ENCODE results near the gene HMGB4.

HMGB4 gene

DNA sequence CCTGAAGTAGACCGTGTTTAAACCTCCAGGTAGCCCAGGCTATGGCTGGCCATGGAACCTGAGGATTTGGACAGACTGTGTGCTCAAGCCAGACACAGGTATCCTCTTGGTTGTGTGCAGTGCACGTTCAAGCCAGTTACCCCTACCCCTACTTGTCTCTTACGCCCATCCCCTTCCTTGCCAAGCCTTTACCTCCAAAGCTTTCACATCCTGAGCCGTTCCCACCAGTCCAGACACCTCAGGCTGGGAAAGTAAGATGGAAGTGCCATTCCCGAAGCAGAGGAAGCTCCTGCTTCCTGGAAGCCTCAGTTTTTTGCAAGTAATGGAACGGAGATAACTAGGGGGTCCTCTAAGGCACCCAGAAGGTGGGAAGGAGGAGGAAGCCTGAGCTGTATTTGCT, 41.5 kb upstream of the HMGB4 start:
- no peak overlapping the region for H2AFZ ChIP-seq (ENCODE audit: low read length)
- no peak overlapping the region for H3K14ac ChIP-seq (ENCODE audit: low read length)
- no peaks in the 10 kb centered on the region for H3K36me3 ChIP-seq (replicated peaks in 1 of 2; ENCODE audit: control insufficient read depth in 2 of 2, insufficient read depth in 2 of 2, low read length in 2 of 2)
- peaks cover 0 to 9% (median 0%) of the 10 kb centered on the region in 3 experiments for H3K27me3 ChIP-seq (ENCODE audit: control insufficient read depth in 3 of 3, insufficient read depth in 3 of 3, low read depth in 1 of 3, low read length in 3 of 3)
- H3K4me2 ChIP-seq (ENCODE audit: insufficient read depth, low read length, poor library complexity, severe bottlenecking), result no peak overlapping the region
- H2BK5ac ChIP-seq (ENCODE audit: low read length), result no peak overlapping the region
- no peak overlapping the region for H2BK12ac ChIP-seq (ENCODE audit: low read length)
- H3K9me3 ChIP-seq (replicated peaks in 1 of 2; ENCODE audit: control insufficient read depth in 2 of 2, insufficient read depth in 1 of 2, low read depth in 1 of 2, low read length in 2 of 2), result no peaks in the 10 kb centered on the region
- H2BK120ac ChIP-seq (ENCODE audit: low read depth, low read length), result no peak overlapping the region
- H3K18ac ChIP-seq (ENCODE audit: low read length), result no peak overlapping the region
- no peak overlapping the region for H3K27ac ChIP-seq (replicated peaks; ENCODE audit: low read length)
- H3K79me1 ChIP-seq (ENCODE audit: low read depth, low read length), result no peaks in the 10 kb centered on the region
- H4K8ac ChIP-seq (ENCODE audit: low read depth, low read length), result no peak overlapping the region
- H2AK5ac ChIP-seq (ENCODE audit: low read depth, low read length), result no peak overlapping the region
- H3K9ac ChIP-seq (ENCODE audit: low read depth, low read length, poor library complexity), result no peak overlapping the region
- H3K4ac ChIP-seq (ENCODE audit: low read length), result no peak overlapping the region
- H3K4me1 ChIP-seq (ENCODE audit: control insufficient read depth in 2 of 2, insufficient read depth in 1 of 2, low read depth in 1 of 2, low read length in 2 of 2), result no peaks in the 10 kb centered on the region
- DNase-seq (ENCODE audit: low spot score), result no peak
- no peak overlapping the region for H4K91ac ChIP-seq (ENCODE audit: low read depth, low read length, poor library complexity)
- no peak overlapping the region for H2BK15ac ChIP-seq (ENCODE audit: low read length)
- no CpG with 5 or more reads among the region's 6 CpGs for WGBS, 2 donors (ENCODE audit: extremely low coverage in 2 of 2, insufficient read length in 2 of 2, insufficient replicate concordance in 1 of 2)
- H3K4me3 ChIP-seq (ENCODE audit: low read length in 2 of 2), result no peak overlapping the region
- no peak overlapping the region for H3K23ac ChIP-seq (ENCODE audit: low read depth, low read length, poor library complexity)

DNA sequence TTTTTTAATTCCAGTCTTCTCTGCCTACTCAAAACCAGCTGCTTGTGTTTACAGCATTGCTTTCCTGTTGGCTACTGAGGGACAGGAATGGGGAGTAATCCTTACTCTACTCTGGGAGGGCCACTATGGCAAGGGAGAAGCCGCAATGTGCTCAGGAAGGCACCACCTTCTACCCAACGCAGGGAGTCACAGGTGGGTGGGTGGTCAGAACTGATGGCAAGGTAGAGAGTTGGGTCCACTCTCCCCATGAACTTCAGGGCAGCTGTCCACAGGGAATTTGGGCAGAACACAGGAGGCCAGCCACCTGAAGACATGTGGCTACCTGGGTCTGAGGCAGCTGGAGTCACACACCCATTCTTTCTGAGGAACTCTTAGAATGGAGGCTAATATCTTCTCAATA, 40.5 kb upstream of the HMGB4 start:
- H3K27me3 ChIP-seq (ENCODE audit: control insufficient read depth in 3 of 3, insufficient read depth in 3 of 3, low read depth in 1 of 3, low read length in 3 of 3), result peaks cover 0 to 9% (median 0%) of the 10 kb centered on the region in 3 experiments
- H3K18ac ChIP-seq (ENCODE audit: low read length), result no peak overlapping the region
- no peak overlapping the region for H2BK12ac ChIP-seq (ENCODE audit: low read length)
- peaks cover 0 to 2% of the 10 kb centered on the region in 2 donors for H3K9me3 ChIP-seq (replicated peaks in 1 of 2; ENCODE audit: control insufficient read depth in 2 of 2, insufficient read depth in 1 of 2, low read depth in 1 of 2, low read length in 2 of 2)
- H3K27ac ChIP-seq (replicated peaks; ENCODE audit: low read length), result no peak overlapping the region
- no peak overlapping the region for H3K9ac ChIP-seq (ENCODE audit: low read depth, low read length, poor library complexity)
- H3K79me1 ChIP-seq (ENCODE audit: low read depth, low read length), result no peaks in the 10 kb centered on the region
- H4K8ac ChIP-seq (ENCODE audit: low read depth, low read length), result no peak overlapping the region
- no peak overlapping the region for H2AFZ ChIP-seq (ENCODE audit: low read length)
- no peak overlapping the region for H3K14ac ChIP-seq (ENCODE audit: low read length)
- no peak overlapping the region for H4K91ac ChIP-seq (ENCODE audit: low read depth, low read length, poor library complexity)
- no peak overlapping the region for H2BK120ac ChIP-seq (ENCODE audit: low read depth, low read length)
- no peak overlapping the region for H2BK15ac ChIP-seq (ENCODE audit: low read length)
- no peaks in the 10 kb centered on the region for H3K4me1 ChIP-seq (ENCODE audit: control insufficient read depth in 2 of 2, insufficient read depth in 1 of 2, low read depth in 1 of 2, low read length in 2 of 2)
- no peaks in the 10 kb centered on the region for H3K36me3 ChIP-seq (replicated peaks in 1 of 2; ENCODE audit: control insufficient read depth in 2 of 2, insufficient read depth in 2 of 2, low read length in 2 of 2)
- H3K4me2 ChIP-seq (ENCODE audit: insufficient read depth, low read length, poor library complexity, severe bottlenecking), result no peak overlapping the region
- H3K4ac ChIP-seq (ENCODE audit: low read length), result no peak overlapping the region
- H3K23ac ChIP-seq (ENCODE audit: low read depth, low read length, poor library complexity), result no peak overlapping the region
- DNase-seq (ENCODE audit: low spot score), result no peak
- no peak overlapping the region for H2BK5ac ChIP-seq (ENCODE audit: low read length)
- H2AK5ac ChIP-seq (ENCODE audit: low read depth, low read length), result no peak overlapping the region
- H3K4me3 ChIP-seq (ENCODE audit: low read length in 2 of 2), result no peak overlapping the region
- WGBS, 2 donors (ENCODE audit: extremely low coverage in 2 of 2, insufficient read length in 2 of 2, insufficient replicate concordance in 1 of 2), result no CpG with 5 or more reads among the region's 2 CpGs

DNA sequence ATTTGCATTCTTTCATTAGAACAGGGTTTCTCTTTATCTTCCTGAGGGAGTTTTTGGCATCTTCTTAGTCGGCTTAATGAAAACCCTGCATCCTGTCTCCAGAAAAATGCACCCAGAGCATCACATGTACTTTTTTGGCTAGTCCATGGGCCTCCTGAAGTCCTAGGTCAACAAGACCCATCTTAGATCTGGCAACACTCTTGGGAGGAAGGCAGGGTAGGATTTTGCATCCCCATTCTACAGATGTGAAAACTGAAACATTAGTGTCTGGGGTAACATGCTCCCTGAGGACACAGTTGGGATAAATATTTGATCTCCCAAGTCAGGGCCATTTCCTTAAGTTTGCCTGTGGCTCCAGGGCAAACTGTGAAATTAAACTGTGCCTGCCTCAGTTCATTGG, 40.0 kb upstream of the HMGB4 start:
- H3K23ac ChIP-seq (ENCODE audit: low read depth, low read length, poor library complexity), result no peak overlapping the region

GRCh38 chr1:33824321-33824720, 39.6 kb upstream of the HMGB4 start:
- Histone ChIP-seq H3K79me1 (ENCODE audit: low read depth, low read length) (no peaks in the 10 kb centered on the region), H3K4me1 (ENCODE audit: control insufficient read depth in 2 of 2, insufficient read depth in 1 of 2, low read depth in 1 of 2, low read length in 2 of 2) (no peaks in the 10 kb centered on the region), H2BK15ac (ENCODE audit: low read length) (no peak overlapping the region), H3K4me3 (ENCODE audit: low read length in 2 of 2) (no peak overlapping the region), H3K4me2 (ENCODE audit: insufficient read depth, low read length, poor library complexity, severe bottlenecking) (no peak overlapping the region), H3K27me3 (ENCODE audit: control insufficient read depth in 3 of 3, insufficient read depth in 3 of 3, low read depth in 1 of 3, low read length in 3 of 3) (peaks cover 0 to 9% (median 0%) of the 10 kb centered on the region in 3 experiments), H3K9ac (ENCODE audit: low read depth, low read length, poor library complexity) (no peak overlapping the region), H3K23ac (ENCODE audit: low read depth, low read length, poor library complexity) (no peak overlapping the region), H3K9me3 (replicated peaks in 1 of 2; ENCODE audit: control insufficient read depth in 2 of 2, insufficient read depth in 1 of 2, low read depth in 1 of 2, low read length in 2 of 2) (peaks cover 0 to 4% of the 10 kb centered on the region in 2 donors), H3K36me3 (replicated peaks in 1 of 2; ENCODE audit: control insufficient read depth in 2 of 2, insufficient read depth in 2 of 2, low read length in 2 of 2) (no peaks in the 10 kb centered on the region), H2AK5ac (ENCODE audit: low read depth, low read length) (no peak overlapping the region), H3K27ac (replicated peaks; ENCODE audit: low read length) (no peak overlapping the region), H2BK5ac (ENCODE audit: low read length) (no peak overlapping the region), H2BK120ac (ENCODE audit: low read depth, low read length) (no peak overlapping the region), H4K91ac (ENCODE audit: low read depth, low read length, poor library complexity) (no peak overlapping the region), H2AFZ (ENCODE audit: low read length) (no peak overlapping the region), H3K14ac (ENCODE audit: low read length) (no peak overlapping the region), H3K4ac (ENCODE audit: low read length) (no peak overlapping the region), H3K18ac (ENCODE audit: low read length) (no peak overlapping the region), H2BK12ac (ENCODE audit: low read length) (no peak overlapping the region), H4K8ac (ENCODE audit: low read depth, low read length) (no peak overlapping the region)
- WGBS, 2 donors (ENCODE audit: extremely low coverage in 2 of 2, insufficient read length in 2 of 2, insufficient replicate concordance in 1 of 2), result no CpG with 5 or more reads among the region's 6 CpGs
- no peak for DNase-seq (ENCODE audit: low spot score)

More for the DNA sequence above, 40.0 kb upstream of the HMGB4 start:
- Histone ChIP-seq H2AFZ (ENCODE audit: low read length) (no peak overlapping the region), H3K4me3 (ENCODE audit: low read length in 2 of 2) (no peak overlapping the region), H2BK120ac (ENCODE audit: low read depth, low read length) (no peak overlapping the region), H3K18ac (ENCODE audit: low read length) (no peak overlapping the region), H3K27me3 (ENCODE audit: control insufficient read depth in 3 of 3, insufficient read depth in 3 of 3, low read depth in 1 of 3, low read length in 3 of 3) (peaks cover 0 to 9% (median 0%) of the 10 kb centered on the region in 3 experiments), H3K14ac (ENCODE audit: low read length) (no peak overlapping the region), H3K4me1 (ENCODE audit: control insufficient read depth in 2 of 2, insufficient read depth in 1 of 2, low read depth in 1 of 2, low read length in 2 of 2) (no peaks in the 10 kb centered on the region), H3K4ac (ENCODE audit: low read length) (no peak overlapping the region), H3K9me3 (replicated peaks in 1 of 2; ENCODE audit: control insufficient read depth in 2 of 2, insufficient read depth in 1 of 2, low read depth in 1 of 2, low read length in 2 of 2) (peaks cover 0 to 4% of the 10 kb centered on the region in 2 donors), H2BK15ac (ENCODE audit: low read length) (no peak overlapping the region), H2BK12ac (ENCODE audit: low read length) (no peak overlapping the region), H3K79me1 (ENCODE audit: low read depth, low read length) (no peaks in the 10 kb centered on the region), H3K4me2 (ENCODE audit: insufficient read depth, low read length, poor library complexity, severe bottlenecking) (no peak overlapping the region), H3K27ac (replicated peaks; ENCODE audit: low read length) (no peak overlapping the region), H2BK5ac (ENCODE audit: low read length) (no peak overlapping the region), H4K8ac (ENCODE audit: low read depth, low read length) (no peak overlapping the region), H3K36me3 (replicated peaks in 1 of 2; ENCODE audit: control insufficient read depth in 2 of 2, insufficient read depth in 2 of 2, low read length in 2 of 2) (no peaks in the 10 kb centered on the region), H2AK5ac (ENCODE audit: low read depth, low read length) (no peak overlapping the region), H4K91ac (ENCODE audit: low read depth, low read length, poor library complexity) (no peak overlapping the region), H3K9ac (ENCODE audit: low read depth, low read length, poor library complexity) (no peak overlapping the region)
- DNase-seq (ENCODE audit: low spot score), result no peak
- no CpG with 5 or more reads among the region's 1 CpG for WGBS, 2 donors (ENCODE audit: extremely low coverage in 2 of 2, insufficient read length in 2 of 2, insufficient replicate concordance in 1 of 2)

Measured in neuronal stem cell (in vitro differentiated cells).